Right kidney (tissue), 9 donors: ENCODE data around the gene KRTAP20-4.

Source experiments
- DNase-seq: peaks from one replicate; pipeline ENCODE4 v3.0.0-alpha.2; 2016
- long read RNA-seq, 8 donors: transcript quantifications; one replicate each; lab custom pipeline, GENCODE V29; 2026

The KRTAP20-4 gene
- long read RNA-seq, donor 1: 0 reads
- long read RNA-seq, donor 2: 0 reads
- long read RNA-seq, donor 3: 0 reads
- long read RNA-seq, donor 4: 0 reads
- long read RNA-seq, donor 5: 0 reads
- long read RNA-seq, donor 6: 0 reads
- long read RNA-seq, donor 7: 0 reads
- long read RNA-seq, donor 8: 0 reads

- DNase-seq: no peak
Measured at GRCh38 chr21:30620522-30620921, at the start of gene KRTAP20-4. Gene KRTAP20-4 (plus strand): TSS chr21:30620627.

GRCh38 chr21:30577766-30578165, 42.7 kb upstream of the KRTAP20-4 start:
- DNase-seq: no peak

GRCh38 chr21:30579346-30579745, 41.1 kb upstream of the KRTAP20-4 start:
- DNase-seq: no peak

- no peak for DNase-seq
Measured at GRCh38 chr21:30580132-30580531, 40.3 kb upstream of the KRTAP20-4 start.

- DNase-seq: no peak
Measured at GRCh38 chr21:30582870-30583269, 37.6 kb upstream of the KRTAP20-4 start.

- no peak for DNase-seq
Measured at GRCh38 chr21:30590297-30590696, 30.1 kb upstream of the KRTAP20-4 start, which contains the start of gene KRTAP22-2. Gene KRTAP22-2 (minus strand): TSS chr21:30590397.

GRCh38 chr21:30592140-30592539, 28.3 kb upstream of the KRTAP20-4 start, which contains the start of gene KRTAP6-3:
Gene KRTAP6-3 (plus strand): TSS chr21:30592440. CDS start chr21:30592446, 6 bp downstream.
- DNase-seq: no peak

- no peak for DNase-seq
Measured at GRCh38 chr21:30598802-30599201, 21.6 kb upstream of the KRTAP20-4 start, which contains the start of gene KRTAP6-2. Gene KRTAP6-2 (minus strand): TSS chr21:30598902. CDS start chr21:30598874, 28 bp downstream.

GRCh38 chr21:30600787-30601186, 19.6 kb upstream of the KRTAP20-4 start, which contains the start of gene KRTAP22-1:
Gene KRTAP22-1 (plus strand): TSS chr21:30601087.
- DNase-seq: no peak

- DNase-seq: no peak
Measured at GRCh38 chr21:30605968-30606367, 14.5 kb upstream of the KRTAP20-4 start.

GRCh38 chr21:30612132-30612531, 8.3 kb upstream of the KRTAP20-4 start:
- DNase-seq: no peak

- DNase-seq: no peak
Measured at GRCh38 chr21:30613836-30614235, 6.6 kb upstream of the KRTAP20-4 start, which contains the start of gene KRTAP6-1. Gene KRTAP6-1 (minus strand): TSS chr21:30613930. CDS start chr21:30613904, 26 bp downstream.

GRCh38 chr21:30615199-30615598, 5.2 kb upstream of the KRTAP20-4 start:
- DNase-seq: no peak

- DNase-seq: no peak
Measured at GRCh38 chr21:30616125-30616524, 4.3 kb upstream of the KRTAP20-4 start, which contains the start of gene KRTAP20-1. Gene KRTAP20-1 (plus strand): TSS chr21:30616425. CDS start chr21:30616455, 30 bp downstream.

- no peak for DNase-seq
Measured at GRCh38 chr21:30620080-30620479, 347 bp upstream of the KRTAP20-4 start.

GRCh38 chr21:30623362-30623761, 2.9 kb downstream of the KRTAP20-4 start:
- DNase-seq: no peak

- no peak for DNase-seq
Measured at GRCh38 chr21:30625449-30626165, 5.2 kb downstream of the KRTAP20-4 start.

GRCh38 chr21:30628109-30628508, 7.7 kb downstream of the KRTAP20-4 start:
- no peak for DNase-seq

GRCh38 chr21:30629200-30629599, 8.8 kb downstream of the KRTAP20-4 start:
- DNase-seq: no peak

GRCh38 chr21:30634906-30635305, 14.5 kb downstream of the KRTAP20-4 start, which contains the start of gene KRTAP20-2:
Gene KRTAP20-2 (plus strand): TSS chr21:30635206. CDS start chr21:30635264, 58 bp downstream.
- DNase-seq: no peak

GRCh38 chr21:30638686-30639085, 18.3 kb downstream of the KRTAP20-4 start:
- DNase-seq: no peak

- no peak for DNase-seq
Measured at GRCh38 chr21:30642564-30642963, 22.1 kb downstream of the KRTAP20-4 start, which contains the start of gene KRTAP20-3. Gene KRTAP20-3 (plus strand): TSS chr21:30642864.

- no peak for DNase-seq
Measured at GRCh38 chr21:30646904-30647414, 26.5 kb downstream of the KRTAP20-4 start.
